Measurements from ENCODE around the gene A3GALT2. TPM values are rescaled to one million over a fixed set of nuclear protein-coding genes. Genes with fewer than 3 reads are reported as not detected.

A3GALT2 gene
- polyA plus RNA-seq, 3 donors, result not detected

GRCh38 chr1:33307494-33307864 is 13.4 kb downstream of the A3GALT2 start:
- no peak for DNase-seq
- Histone ChIP-seq H4K20me1 (ENCODE audit: insufficient read depth, low read length) (no peaks in the 10 kb centered on the region), H3K9me3 (replicated peaks in 1 of 2; ENCODE audit: control insufficient read depth in 1 of 2, insufficient read depth in 1 of 2, low read length in 2 of 2) (no peaks in the 10 kb centered on the region), H3K79me2 (ENCODE audit: insufficient read depth, low read length) (no peaks in the 10 kb centered on the region), H3K27ac (ENCODE audit: low read depth in 1 of 2, low read length in 2 of 2) (no peak overlapping the region), H3K4me3 (replicated peaks in 1 of 3; ENCODE audit: low read depth in 2 of 3, low read length in 3 of 3) (no peak overlapping the region), H3K36me3 (replicated peaks in 1 of 2; ENCODE audit: control insufficient read depth in 1 of 2, insufficient read depth in 2 of 2, low read length in 2 of 2) (no peaks in the 10 kb centered on the region), H2AFZ (ENCODE audit: insufficient read depth, low read depth, low read length, poor library complexity, severe bottlenecking) (no peak overlapping the region), H3K4me2 (replicated peaks; ENCODE audit: extremely low read depth, low read length, poor library complexity, severe bottlenecking) (no peak overlapping the region), H3K4me1 (ENCODE audit: control insufficient read depth in 1 of 2, insufficient read depth in 2 of 2, low read length in 2 of 2) (peaks cover 2 to 10% of the 10 kb centered on the region in 2 donors), H3K27me3 (ENCODE audit: control insufficient read depth in 2 of 2, insufficient read depth in 2 of 2, low read length in 2 of 2) (peaks cover 9 to 22% of the 10 kb centered on the region in 2 donors), H3K9ac (ENCODE audit: insufficient read depth, low read length, poor library complexity, severe bottlenecking) (no peak overlapping the region)
- intact Hi-C loops (cut with micrococcal nuclease), result no loop called here
- peaks cover 18% of the 10 kb centered on the region for H3K4me1 Mint-ChIP-seq
- WGBS (ENCODE audit: insufficient coverage), result no CpG with 5 or more reads among the region's 5 CpGs
- H3K27ac Mint-ChIP-seq, result no peak overlapping the region
- H3K9me3 Mint-ChIP-seq, result peaks cover 0 to 9% (median 7%) of the 10 kb centered on the region in 7 donors
- H3K4me3 Mint-ChIP-seq, result peak overlapping the region in 1 of 2 donors; percentile 74
- H3K36me3 Mint-ChIP-seq, result peaks cover 0 to 5% of the 10 kb centered on the region in 2 donors
- H3K27me3 Mint-ChIP-seq (ENCODE audit: low read depth in 3 of 3), result peaks cover 23 to 41% (median 31%) of the 10 kb centered on the region in 3 donors
- no peak for TF ChIP-seq CTCF (IDR thresholded peaks at IDR 0.05)

GRCh38 chr1:33306653-33307493 is 14.0 kb downstream of the A3GALT2 start:
- Histone ChIP-seq H3K27ac (ENCODE audit: low read depth in 1 of 2, low read length in 2 of 2) (no peak overlapping the region), H3K9ac (ENCODE audit: insufficient read depth, low read length, poor library complexity, severe bottlenecking) (peak overlapping the region; percentile 21), H3K4me2 (replicated peaks; ENCODE audit: extremely low read depth, low read length, poor library complexity, severe bottlenecking) (peak overlapping the region; percentile 64), H4K20me1 (ENCODE audit: insufficient read depth, low read length) (no peaks in the 10 kb centered on the region), H2AFZ (ENCODE audit: insufficient read depth, low read depth, low read length, poor library complexity, severe bottlenecking) (peak overlapping the region; percentile 69), H3K9me3 (replicated peaks in 1 of 2; ENCODE audit: control insufficient read depth in 1 of 2, insufficient read depth in 1 of 2, low read length in 2 of 2) (no peaks in the 10 kb centered on the region), H3K36me3 (replicated peaks in 1 of 2; ENCODE audit: control insufficient read depth in 1 of 2, insufficient read depth in 2 of 2, low read length in 2 of 2) (no peaks in the 10 kb centered on the region), H3K4me3 (replicated peaks in 1 of 3; ENCODE audit: low read depth in 2 of 3, low read length in 3 of 3) (peak overlapping the region in 1 of 3 experiments; percentile 54), H3K79me2 (ENCODE audit: insufficient read depth, low read length) (no peaks in the 10 kb centered on the region), H3K27me3 (ENCODE audit: control insufficient read depth in 2 of 2, insufficient read depth in 2 of 2, low read length in 2 of 2) (peaks cover 9 to 22% of the 10 kb centered on the region in 2 donors), H3K4me1 (ENCODE audit: control insufficient read depth in 1 of 2, insufficient read depth in 2 of 2, low read length in 2 of 2) (peaks cover 6 to 10% of the 10 kb centered on the region in 2 donors)
- Mint-ChIP-seq H3K36me3 (peaks cover 2 to 5% of the 10 kb centered on the region in 2 donors), H3K4me3 (peak overlapping the region; percentile 45 to 85), H3K9me3 (peaks cover 0 to 9% (median 7%) of the 10 kb centered on the region in 7 donors), H3K4me1 (peaks cover 22% of the 10 kb centered on the region), H3K27ac (no peak overlapping the region), H3K27me3 (ENCODE audit: low read depth in 3 of 3) (peaks cover 23 to 41% (median 31%) of the 10 kb centered on the region in 3 donors)
- DNase-seq, result peak in 2 of 3 donors; percentile 22 to 27
- 12% methylated on average over 103 of the region's 113 CpGs for WGBS (ENCODE audit: insufficient coverage)
- TF ChIP-seq CTCF (IDR thresholded peaks at IDR 0.05), result no peak
- intact Hi-C loops (cut with micrococcal nuclease), result no loop called here

All from CD14-positive monocyte (primary cell).